Measurements from ENCODE around the gene CSMD2. TPM values are rescaled to one million over a fixed set of nuclear protein-coding genes. Genes with fewer than 3 reads are reported as not detected.

The CSMD2 gene
- total RNA-seq, 1 experiment from 2014 or later = 13.2 TPM

DNA sequence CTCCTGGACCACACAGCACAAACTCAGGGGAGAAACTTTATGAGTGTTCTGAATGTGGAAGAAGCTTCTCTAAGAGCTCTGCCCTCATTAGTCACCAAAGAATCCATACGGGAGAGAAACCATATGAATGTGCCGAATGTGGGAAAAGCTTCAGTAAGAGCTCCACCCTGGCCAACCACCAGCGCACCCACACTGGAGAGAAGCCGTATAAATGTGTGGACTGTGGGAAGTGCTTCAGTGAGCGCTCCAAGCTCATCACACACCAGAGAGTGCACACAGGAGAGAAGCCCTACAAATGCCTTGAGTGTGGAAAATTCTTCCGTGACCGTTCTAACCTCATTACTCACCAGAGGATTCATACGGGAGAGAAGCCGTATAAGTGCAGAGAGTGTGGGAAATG, 670.1 kb downstream of the CSMD2 start (continued):
- TF ChIP-seq, protein P1, sequence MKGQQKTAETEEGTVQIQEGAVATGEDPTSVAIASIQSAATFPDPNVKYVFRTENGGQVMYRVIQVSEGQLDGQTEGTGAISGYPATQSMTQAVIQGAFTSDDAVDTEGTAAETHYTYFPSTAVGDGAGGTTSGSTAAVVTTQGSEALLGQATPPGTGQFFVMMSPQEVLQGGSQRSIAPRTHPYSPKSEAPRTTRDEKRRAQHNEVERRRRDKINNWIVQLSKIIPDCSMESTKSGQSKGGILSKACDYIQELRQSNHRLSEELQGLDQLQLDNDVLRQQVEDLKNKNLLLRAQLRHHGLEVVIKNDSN (CRISPR knock-in tag; IDR thresholded peaks at IDR 0.05) = no peak
- TF ChIP-seq, protein P2, sequence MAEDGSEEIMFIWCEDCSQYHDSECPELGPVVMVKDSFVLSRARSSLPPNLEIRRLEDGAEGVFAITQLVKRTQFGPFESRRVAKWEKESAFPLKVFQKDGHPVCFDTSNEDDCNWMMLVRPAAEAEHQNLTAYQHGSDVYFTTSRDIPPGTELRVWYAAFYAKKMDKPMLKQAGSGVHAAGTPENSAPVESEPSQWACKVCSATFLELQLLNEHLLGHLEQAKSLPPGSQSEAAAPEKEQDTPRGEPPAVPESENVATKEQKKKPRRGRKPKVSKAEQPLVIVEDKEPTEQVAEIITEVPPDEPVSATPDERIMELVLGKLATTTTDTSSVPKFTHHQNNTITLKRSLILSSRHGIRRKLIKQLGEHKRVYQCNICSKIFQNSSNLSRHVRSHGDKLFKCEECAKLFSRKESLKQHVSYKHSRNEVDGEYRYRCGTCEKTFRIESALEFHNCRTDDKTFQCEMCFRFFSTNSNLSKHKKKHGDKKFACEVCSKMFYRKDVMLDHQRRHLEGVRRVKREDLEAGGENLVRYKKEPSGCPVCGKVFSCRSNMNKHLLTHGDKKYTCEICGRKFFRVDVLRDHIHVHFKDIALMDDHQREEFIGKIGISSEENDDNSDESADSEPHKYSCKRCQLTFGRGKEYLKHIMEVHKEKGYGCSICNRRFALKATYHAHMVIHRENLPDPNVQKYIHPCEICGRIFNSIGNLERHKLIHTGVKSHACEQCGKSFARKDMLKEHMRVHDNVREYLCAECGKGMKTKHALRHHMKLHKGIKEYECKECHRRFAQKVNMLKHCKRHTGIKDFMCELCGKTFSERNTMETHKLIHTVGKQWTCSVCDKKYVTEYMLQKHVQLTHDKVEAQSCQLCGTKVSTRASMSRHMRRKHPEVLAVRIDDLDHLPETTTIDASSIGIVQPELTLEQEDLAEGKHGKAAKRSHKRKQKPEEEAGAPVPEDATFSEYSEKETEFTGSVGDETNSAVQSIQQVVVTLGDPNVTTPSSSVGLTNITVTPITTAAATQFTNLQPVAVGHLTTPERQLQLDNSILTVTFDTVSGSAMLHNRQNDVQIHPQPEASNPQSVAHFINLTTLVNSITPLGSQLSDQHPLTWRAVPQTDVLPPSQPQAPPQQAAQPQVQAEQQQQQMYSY (CRISPR knock-in tag; IDR thresholded peaks at IDR 0.05) = no peak
- TF ChIP-seq, protein P3, sequence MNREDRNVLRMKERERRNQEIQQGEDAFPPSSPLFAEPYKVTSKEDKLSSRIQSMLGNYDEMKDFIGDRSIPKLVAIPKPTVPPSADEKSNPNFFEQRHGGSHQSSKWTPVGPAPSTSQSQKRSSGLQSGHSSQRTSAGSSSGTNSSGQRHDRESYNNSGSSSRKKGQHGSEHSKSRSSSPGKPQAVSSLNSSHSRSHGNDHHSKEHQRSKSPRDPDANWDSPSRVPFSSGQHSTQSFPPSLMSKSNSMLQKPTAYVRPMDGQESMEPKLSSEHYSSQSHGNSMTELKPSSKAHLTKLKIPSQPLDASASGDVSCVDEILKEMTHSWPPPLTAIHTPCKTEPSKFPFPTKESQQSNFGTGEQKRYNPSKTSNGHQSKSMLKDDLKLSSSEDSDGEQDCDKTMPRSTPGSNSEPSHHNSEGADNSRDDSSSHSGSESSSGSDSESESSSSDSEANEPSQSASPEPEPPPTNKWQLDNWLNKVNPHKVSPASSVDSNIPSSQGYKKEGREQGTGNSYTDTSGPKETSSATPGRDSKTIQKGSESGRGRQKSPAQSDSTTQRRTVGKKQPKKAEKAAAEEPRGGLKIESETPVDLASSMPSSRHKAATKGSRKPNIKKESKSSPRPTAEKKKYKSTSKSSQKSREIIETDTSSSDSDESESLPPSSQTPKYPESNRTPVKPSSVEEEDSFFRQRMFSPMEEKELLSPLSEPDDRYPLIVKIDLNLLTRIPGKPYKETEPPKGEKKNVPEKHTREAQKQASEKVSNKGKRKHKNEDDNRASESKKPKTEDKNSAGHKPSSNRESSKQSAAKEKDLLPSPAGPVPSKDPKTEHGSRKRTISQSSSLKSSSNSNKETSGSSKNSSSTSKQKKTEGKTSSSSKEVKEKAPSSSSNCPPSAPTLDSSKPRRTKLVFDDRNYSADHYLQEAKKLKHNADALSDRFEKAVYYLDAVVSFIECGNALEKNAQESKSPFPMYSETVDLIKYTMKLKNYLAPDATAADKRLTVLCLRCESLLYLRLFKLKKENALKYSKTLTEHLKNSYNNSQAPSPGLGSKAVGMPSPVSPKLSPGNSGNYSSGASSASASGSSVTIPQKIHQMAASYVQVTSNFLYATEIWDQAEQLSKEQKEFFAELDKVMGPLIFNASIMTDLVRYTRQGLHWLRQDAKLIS (CRISPR knock-in tag; IDR thresholded peaks at IDR 0.05; ENCODE audit: borderline replicate concordance) = no peak
- TF ChIP-seq, protein P4, sequence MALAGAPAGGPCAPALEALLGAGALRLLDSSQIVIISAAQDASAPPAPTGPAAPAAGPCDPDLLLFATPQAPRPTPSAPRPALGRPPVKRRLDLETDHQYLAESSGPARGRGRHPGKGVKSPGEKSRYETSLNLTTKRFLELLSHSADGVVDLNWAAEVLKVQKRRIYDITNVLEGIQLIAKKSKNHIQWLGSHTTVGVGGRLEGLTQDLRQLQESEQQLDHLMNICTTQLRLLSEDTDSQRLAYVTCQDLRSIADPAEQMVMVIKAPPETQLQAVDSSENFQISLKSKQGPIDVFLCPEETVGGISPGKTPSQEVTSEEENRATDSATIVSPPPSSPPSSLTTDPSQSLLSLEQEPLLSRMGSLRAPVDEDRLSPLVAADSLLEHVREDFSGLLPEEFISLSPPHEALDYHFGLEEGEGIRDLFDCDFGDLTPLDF (CRISPR knock-in tag; IDR thresholded peaks at IDR 0.05) = no peak

DNA sequence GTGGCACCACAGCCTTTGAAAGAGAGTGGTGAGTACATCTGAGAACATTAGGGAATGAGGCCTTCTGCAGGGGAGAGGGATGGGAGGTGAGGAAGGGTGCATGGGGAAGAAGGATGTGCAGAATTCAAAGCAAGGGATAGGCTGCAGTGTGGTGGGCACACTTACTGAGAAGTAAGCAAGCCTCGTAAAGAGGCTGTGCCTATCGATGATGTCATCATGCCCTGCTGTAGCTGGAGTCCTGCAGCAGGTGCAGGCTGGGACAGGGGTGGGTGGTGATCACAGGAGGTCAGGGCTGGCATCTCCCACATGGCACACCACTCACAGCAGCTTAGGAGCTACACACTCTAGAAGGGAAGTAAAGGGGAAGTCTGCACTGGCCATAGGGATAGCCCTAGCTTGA, 676.4 kb downstream of the CSMD2 start:
- DNase-seq (ENCODE audit: low spot score) = no peak
- H3K36me3 Mint-ChIP-seq = peaks cover 31% of the 10 kb centered on the region
- H3K4me1 Mint-ChIP-seq = no peaks in the 10 kb centered on the region
- H3K27ac Mint-ChIP-seq = no peak overlapping the region
- H3K27me3 Mint-ChIP-seq (ENCODE audit: low read depth) = peaks cover 4% of the 10 kb centered on the region; the same call in 1 of the 2 replicates
- TF ChIP-seq CREM (CRISPR knock-in tag; IDR thresholded peaks at IDR 0.05) (no peak), EMX1 (CRISPR knock-in tag; IDR thresholded peaks at IDR 0.05) (no peak), ZNF121 (CRISPR knock-in tag; IDR thresholded peaks at IDR 0.05) (no peak), TEAD4 (CRISPR knock-in tag; IDR thresholded peaks at IDR 0.05) (no peak), FOXJ3 (CRISPR knock-in tag; IDR thresholded peaks at IDR 0.05; ENCODE audit: borderline replicate concordance) (no peak), IRF2 (CRISPR knock-in tag; IDR thresholded peaks at IDR 0.05; ENCODE audit: borderline replicate concordance, low read depth) (no peak)
- TF ChIP-seq, protein P5, sequence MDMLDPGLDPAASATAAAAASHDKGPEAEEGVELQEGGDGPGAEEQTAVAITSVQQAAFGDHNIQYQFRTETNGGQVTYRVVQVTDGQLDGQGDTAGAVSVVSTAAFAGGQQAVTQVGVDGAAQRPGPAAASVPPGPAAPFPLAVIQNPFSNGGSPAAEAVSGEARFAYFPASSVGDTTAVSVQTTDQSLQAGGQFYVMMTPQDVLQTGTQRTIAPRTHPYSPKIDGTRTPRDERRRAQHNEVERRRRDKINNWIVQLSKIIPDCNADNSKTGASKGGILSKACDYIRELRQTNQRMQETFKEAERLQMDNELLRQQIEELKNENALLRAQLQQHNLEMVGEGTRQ (CRISPR knock-in tag; IDR thresholded peaks at IDR 0.05) = no peak
- ATAC-seq = no peak
- peaks cover 25% of the 10 kb centered on the region for H3K9me3 Mint-ChIP-seq
- CTCF ChIA-PET = interaction anchor here (1.0 kb wide), 1 partner anchor 12 kb away, joined by 4 read pairs; no protein-coding TSS in a partner anchor
- POLR2A ChIA-PET = no interaction called here
- H3K4me3 Mint-ChIP-seq = no peak overlapping the region

DNA sequence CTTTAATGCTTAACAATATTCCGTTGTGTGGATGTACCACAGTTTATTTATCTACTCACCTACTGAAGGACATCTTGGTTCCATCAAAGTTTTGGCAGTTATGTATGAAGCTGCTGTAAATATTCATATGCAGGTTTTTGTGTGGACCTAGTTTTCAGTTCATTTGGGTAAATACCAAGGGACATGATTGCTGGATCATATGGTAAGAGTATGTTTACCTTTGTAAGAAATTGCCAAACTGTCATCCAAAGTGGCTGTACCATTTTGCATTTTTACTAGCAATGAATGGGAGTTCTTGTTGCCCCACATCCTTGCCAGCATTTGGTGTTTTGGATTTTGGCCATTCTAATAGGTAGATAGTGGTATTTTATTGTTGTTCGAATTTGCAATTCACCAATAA, 682.6 kb downstream of the CSMD2 start:
- Mint-ChIP-seq H3K27me3 (ENCODE audit: low read depth) (no peaks in the 10 kb centered on the region; the same call in 1 of the 2 replicates), H3K4me1 (no peaks in the 10 kb centered on the region), H3K9me3 (no peaks in the 10 kb centered on the region), H3K4me3 (no peak overlapping the region), H3K36me3 (0 out of 2 replicates have a peak, but pooled peaks cover 3% of the 10 kb centered on the region), H3K27ac (no peak overlapping the region)
- ChIA-PET CTCF (interaction anchor here (0.6 to 1.6 kb wide), 2 partner anchors 18 to 675 kb away, joined by 4 to 10 read pairs; no protein-coding TSS in a partner anchor), POLR2A (no interaction called here)
- DNase-seq (ENCODE audit: low spot score) (no peak), ATAC-seq (no peak)
- TF ChIP-seq, protein P6, sequence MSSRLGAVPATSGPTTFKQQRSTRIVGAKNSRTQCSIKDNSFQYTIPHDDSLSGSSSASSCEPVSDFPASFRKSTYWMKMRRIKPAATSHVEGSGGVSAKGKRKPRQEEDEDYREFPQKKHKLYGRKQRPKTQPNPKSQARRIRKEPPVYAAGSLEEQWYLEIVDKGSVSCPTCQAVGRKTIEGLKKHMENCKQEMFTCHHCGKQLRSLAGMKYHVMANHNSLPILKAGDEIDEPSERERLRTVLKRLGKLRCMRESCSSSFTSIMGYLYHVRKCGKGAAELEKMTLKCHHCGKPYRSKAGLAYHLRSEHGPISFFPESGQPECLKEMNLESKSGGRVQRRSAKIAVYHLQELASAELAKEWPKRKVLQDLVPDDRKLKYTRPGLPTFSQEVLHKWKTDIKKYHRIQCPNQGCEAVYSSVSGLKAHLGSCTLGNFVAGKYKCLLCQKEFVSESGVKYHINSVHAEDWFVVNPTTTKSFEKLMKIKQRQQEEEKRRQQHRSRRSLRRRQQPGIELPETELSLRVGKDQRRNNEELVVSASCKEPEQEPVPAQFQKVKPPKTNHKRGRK (CRISPR knock-in tag; IDR thresholded peaks at IDR 0.05; ENCODE audit: borderline replicate concordance) = no peak
- TF ChIP-seq, protein P7, sequence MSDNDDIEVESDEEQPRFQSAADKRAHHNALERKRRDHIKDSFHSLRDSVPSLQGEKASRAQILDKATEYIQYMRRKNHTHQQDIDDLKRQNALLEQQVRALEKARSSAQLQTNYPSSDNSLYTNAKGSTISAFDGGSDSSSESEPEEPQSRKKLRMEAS (CRISPR knock-in tag; IDR thresholded peaks at IDR 0.05) = no peak
- TF ChIP-seq ZNF671 (CRISPR knock-in tag; IDR thresholded peaks at IDR 0.05) = no peak
- TF ChIP-seq, protein P8, sequence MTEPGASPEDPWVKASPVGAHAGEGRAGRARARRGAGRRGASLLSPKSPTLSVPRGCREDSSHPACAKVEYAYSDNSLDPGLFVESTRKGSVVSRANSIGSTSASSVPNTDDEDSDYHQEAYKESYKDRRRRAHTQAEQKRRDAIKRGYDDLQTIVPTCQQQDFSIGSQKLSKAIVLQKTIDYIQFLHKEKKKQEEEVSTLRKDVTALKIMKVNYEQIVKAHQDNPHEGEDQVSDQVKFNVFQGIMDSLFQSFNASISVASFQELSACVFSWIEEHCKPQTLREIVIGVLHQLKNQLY (CRISPR knock-in tag; IDR thresholded peaks at IDR 0.05) = no peak
- no peak for TF ChIP-seq NFYB (CRISPR knock-in tag; conservative IDR thresholded peaks at IDR 0.05; ENCODE audit: low read depth)
- TF ChIP-seq GRHL2 (CRISPR knock-in tag; IDR thresholded peaks at IDR 0.05; ENCODE audit: insufficient replicate concordance, severe bottlenecking) = no peak
- TF ChIP-seq, protein P9, sequence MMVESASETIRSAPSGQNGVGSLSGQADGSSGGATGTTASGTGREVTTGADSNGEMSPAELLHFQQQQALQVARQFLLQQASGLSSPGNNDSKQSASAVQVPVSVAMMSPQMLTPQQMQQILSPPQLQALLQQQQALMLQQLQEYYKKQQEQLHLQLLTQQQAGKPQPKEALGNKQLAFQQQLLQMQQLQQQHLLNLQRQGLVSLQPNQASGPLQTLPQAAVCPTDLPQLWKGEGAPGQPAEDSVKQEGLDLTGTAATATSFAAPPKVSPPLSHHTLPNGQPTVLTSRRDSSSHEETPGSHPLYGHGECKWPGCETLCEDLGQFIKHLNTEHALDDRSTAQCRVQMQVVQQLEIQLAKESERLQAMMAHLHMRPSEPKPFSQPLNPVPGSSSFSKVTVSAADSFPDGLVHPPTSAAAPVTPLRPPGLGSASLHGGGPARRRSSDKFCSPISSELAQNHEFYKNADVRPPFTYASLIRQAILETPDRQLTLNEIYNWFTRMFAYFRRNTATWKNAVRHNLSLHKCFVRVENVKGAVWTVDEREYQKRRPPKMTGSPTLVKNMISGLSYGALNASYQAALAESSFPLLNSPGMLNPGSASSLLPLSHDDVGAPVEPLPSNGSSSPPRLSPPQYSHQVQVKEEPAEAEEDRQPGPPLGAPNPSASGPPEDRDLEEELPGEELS (CRISPR knock-in tag; IDR thresholded peaks at IDR 0.05) = no peak

All from WTC11 (cell line).